Prostate gland (tissue), 2 donors: Measurements from ENCODE around the gene SLC35G1. TPM values are rescaled to one million over a fixed set of nuclear protein-coding genes. Genes with fewer than 3 reads are reported as not detected.

Experiments used
- DNase-seq: peaks from one replicate; pipeline ENCODE4 v3.0.0-alpha.2; 2019; ENCODE audit warnings: low spot score
- H3K27ac ChIP-seq, 2 donors: fragments of 200-600 bp; sonication (generic); 2 replicates each; pipeline ENCODE4 v1.5.1; 2017 to 2019
- H3K27me3 ChIP-seq: fragments of 200-600 bp; sonication (generic); replicated peaks from 2 replicates; pipeline ENCODE4 v1.5.1; 2019; ENCODE audit not compliant: insufficient read depth
- H3K36me3 ChIP-seq, 2 donors: fragments of 200-600 bp; sonication (generic); 1 replicate in 1 of 2; 2 replicates in 1 of 2; pipeline versions ENCODE4 v1.5.1 to v1.8.1; 2017 to 2019
- H3K4me1 ChIP-seq: fragments of 200-600 bp; sonication (generic); replicated peaks from 2 replicates; pipeline ENCODE4 v1.5.1; 2019
- H3K4me3 ChIP-seq, 2 donors: fragments of 200-600 bp; sonication (generic); 2 replicates each; pipeline ENCODE4 v1.5.1; 2017 to 2019
- H3K9me3 ChIP-seq: fragments of 200-600 bp; sonication (generic); 2 replicates; pipeline ENCODE4 v1.5.1; 2017
- CTCF ChIP-seq, 4 experiments: fragments of 200-600 bp in 2 of 4; fragments of 450-650 bp in 2 of 4; sonication (generic) in 2 of 4; IDR thresholded peaks; 1 replicate in 3 of 4; 2 replicates in 1 of 4; pipeline ENCODE4 v1.5.1; 2016 to 2019; ENCODE audit warnings: antibody characterized with exemption in 4 of 4, mild to moderate bottlenecking in 2 of 4, moderate library complexity in 2 of 4
- POLR2A ChIP-seq: fragments of 450-650 bp; IDR thresholded peaks from one replicate; pipeline ENCODE4 v1.6.1; 2016; ENCODE audit warnings: antibody characterized with exemption, mild to moderate bottlenecking
- POLR2AphosphoS5 ChIP-seq: sonication (generic); formaldehyde crosslinking; IDR thresholded peaks from one replicate; pipeline ENCODE4 v1.6.1; 2017; ENCODE audit warnings: antibody characterized with exemption
- WGBS: methylation state at CpG from one replicate; pipeline ENCODE4 v1.1.5; 2018; 5-methylcytosine and 5-hydroxymethylcytosine counted together
- intact Hi-C: fragments of 100-400 bp; cut with DNase I; formaldehyde crosslinking; loops from one replicate; pipeline ENCODE4 v1.14.2; 2022
- total RNA-seq, 2 donors: library from RNA; depleted of rRNA; stranded (reverse); fragments of >200 nt; gene quantifications; one replicate each; pipeline ENCODE4 v1.1.0, GENCODE V29; 2016

The SLC35G1 gene
- total RNA-seq, 2 donors from 2014 or later: 2.3 to 5.9 TPM

GRCh38 chr10:93926613-93927012 is 32.8 kb downstream of the SLC35G1 start:
- 52% methylated on average over 1 of the region's 1 CpG for whole genome bisulfite sequencing
- intact Hi-C loops: loop anchor here (5.0 kb wide), 1 partner anchor 131 kb away; no protein-coding TSS in a partner anchor
- no peaks in the 10 kb centered on the region for H3K4me1 ChIP-seq
- no peaks in the 10 kb centered on the region for H3K9me3 ChIP-seq
- H3K36me3 ChIP-seq: no peaks in the 10 kb centered on the region
- H3K4me3 ChIP-seq: no peak overlapping the region
- no peak for TF ChIP-seq CTCF (IDR thresholded peaks at IDR 0.05)
- TF ChIP-seq POLR2A: no peak
- TF ChIP-seq POLR2AphosphoS5: no peak
- no peak for DNase-seq
- H3K27me3 ChIP-seq: no peaks in the 10 kb centered on the region
- no peak overlapping the region for H3K27ac ChIP-seq

GRCh38 chr10:93938140-93938539 is 44.4 kb downstream of the SLC35G1 start:
- Histone ChIP-seq H3K9me3 (no peaks in the 10 kb centered on the region), H3K36me3 (no peaks in the 10 kb centered on the region), H3K27ac (no peak overlapping the region), H3K27me3 (no peaks in the 10 kb centered on the region), H3K4me1 (no peaks in the 10 kb centered on the region), H3K4me3 (no peak overlapping the region)
- WGBS: 71% methylated on average over 1 of the region's 1 CpG
- no peak for DNase-seq
- TF ChIP-seq POLR2A (no peak), CTCF (IDR thresholded peaks at IDR 0.05) (no peak), POLR2AphosphoS5 (no peak)
- intact Hi-C loops: no loop called here

GRCh38 chr10:93940881-93941280 is 47.1 kb downstream of the SLC35G1 start:
- Histone ChIP-seq H3K36me3 (no peaks in the 10 kb centered on the region), H3K9me3 (no peaks in the 10 kb centered on the region), H3K4me3 (no peak overlapping the region), H3K27me3 (no peaks in the 10 kb centered on the region), H3K27ac (no peak overlapping the region), H3K4me1 (no peaks in the 10 kb centered on the region)
- intact Hi-C loops: no loop called here
- DNase-seq: no peak
- WGBS: 82% methylated on average over 6 of the region's 6 CpGs
- TF ChIP-seq CTCF (IDR thresholded peaks at IDR 0.05) (no peak), POLR2AphosphoS5 (no peak), POLR2A (no peak)

GRCh38 chr10:93941606-93942005 is 47.8 kb downstream of the SLC35G1 start:
- DNase-seq: no peak
- intact Hi-C loops: no loop called here
- WGBS: 73% methylated on average over 7 of the region's 7 CpGs
- H3K4me3 ChIP-seq: no peak overlapping the region
- no peaks in the 10 kb centered on the region for H3K9me3 ChIP-seq
- no peaks in the 10 kb centered on the region for H3K4me1 ChIP-seq
- no peaks in the 10 kb centered on the region for H3K36me3 ChIP-seq
- TF ChIP-seq POLR2A (no peak), CTCF (IDR thresholded peaks at IDR 0.05) (no peak), POLR2AphosphoS5 (no peak)
- H3K27me3 ChIP-seq: no peaks in the 10 kb centered on the region
- H3K27ac ChIP-seq: no peak overlapping the region

GRCh38 chr10:93945819-93946218 is 52.0 kb downstream of the SLC35G1 start:
- no peak for DNase-seq
- H3K27me3 ChIP-seq: no peaks in the 10 kb centered on the region
- no peaks in the 10 kb centered on the region for H3K36me3 ChIP-seq
- no peaks in the 10 kb centered on the region for H3K9me3 ChIP-seq
- intact Hi-C loops: no loop called here
- no peaks in the 10 kb centered on the region for H3K4me1 ChIP-seq
- no peak overlapping the region for H3K4me3 ChIP-seq
- TF ChIP-seq CTCF (IDR thresholded peaks at IDR 0.05) (no peak), POLR2A (no peak), POLR2AphosphoS5 (no peak)
- WGBS: 48% methylated on average over 4 of the region's 4 CpGs
- H3K27ac ChIP-seq: no peak overlapping the region
